ENCODE results near the gene SSBP2. TPM values are rescaled to one million over a fixed set of nuclear protein-coding genes. Genes with fewer than 3 reads are reported as not detected.
"Not testable (repeated sequence)": the region's sequence is repeated elsewhere in the genome, so short reads cannot be mapped to it uniquely, and the experiment has no call there.

SSBP2 gene
- total RNA-seq, 1 donor from 2014 or later = 47.9 TPM

GRCh38 chr5:81606150-81606549, 144.7 kb downstream of the SSBP2 start:
- H3K4me1 Mint-ChIP-seq (ENCODE audit: low read depth) = peaks cover 3% of the 10 kb centered on the region
- no peaks in the 10 kb centered on the region for H3K27me3 Mint-ChIP-seq (ENCODE audit: low read depth)
- H3K9me3 Mint-ChIP-seq (ENCODE audit: low read depth) = peaks cover 3% of the 10 kb centered on the region
- H3K27ac Mint-ChIP-seq (ENCODE audit: unreplicated experiment) = no peak overlapping the region
- H3K4me3 Mint-ChIP-seq (ENCODE audit: unreplicated experiment) = no peak overlapping the region
- DNase-seq (ENCODE audit: low spot score) = no peak
- H3K36me3 Mint-ChIP-seq (ENCODE audit: low read depth) = peaks cover 5% of the 10 kb centered on the region
- no peak for TF ChIP-seq CTCF (IDR thresholded peaks at IDR 0.05)

GRCh38 chr5:81605299-81605698, 145.6 kb downstream of the SSBP2 start:
- DNase-seq (ENCODE audit: low spot score) = no peak
- Mint-ChIP-seq H3K27ac (ENCODE audit: unreplicated experiment) (no peak overlapping the region), H3K9me3 (ENCODE audit: low read depth) (peaks cover 3% of the 10 kb centered on the region), H3K4me1 (ENCODE audit: low read depth) (peaks cover 3% of the 10 kb centered on the region), H3K27me3 (ENCODE audit: low read depth) (no peaks in the 10 kb centered on the region), H3K4me3 (ENCODE audit: unreplicated experiment) (no peak overlapping the region), H3K36me3 (ENCODE audit: low read depth) (peaks cover 4% of the 10 kb centered on the region)
- TF ChIP-seq CTCF (IDR thresholded peaks at IDR 0.05) = no peak

DNA sequence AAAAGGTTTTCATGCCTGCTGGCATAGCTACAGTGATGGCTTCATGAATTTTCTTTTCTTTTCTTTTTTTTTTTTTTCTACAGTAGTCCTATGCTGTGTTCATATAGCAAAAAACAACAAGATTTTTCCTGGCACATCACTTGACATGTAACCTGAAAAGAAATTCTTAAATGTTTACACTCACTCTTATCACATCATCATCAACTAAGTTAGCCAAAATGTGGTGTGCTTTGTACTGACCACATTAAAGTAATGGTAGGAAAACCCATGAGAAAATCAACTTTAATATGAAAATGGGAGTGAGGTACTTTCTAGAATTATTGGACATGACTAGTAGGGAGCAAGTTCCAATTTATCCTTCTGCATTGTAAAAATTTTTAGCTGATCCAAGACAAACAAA, 146.7 kb downstream of the SSBP2 start:
- H3K27ac Mint-ChIP-seq (ENCODE audit: unreplicated experiment) = no peak overlapping the region
- H3K4me3 Mint-ChIP-seq (ENCODE audit: unreplicated experiment) = no peak overlapping the region
- no peak for DNase-seq (ENCODE audit: low spot score)
- peaks cover 3% of the 10 kb centered on the region for H3K36me3 Mint-ChIP-seq (ENCODE audit: low read depth)
- H3K9me3 Mint-ChIP-seq (ENCODE audit: low read depth) = no peaks in the 10 kb centered on the region
- no peaks in the 10 kb centered on the region for H3K27me3 Mint-ChIP-seq (ENCODE audit: low read depth)
- peaks cover 3% of the 10 kb centered on the region for H3K4me1 Mint-ChIP-seq (ENCODE audit: low read depth)
- TF ChIP-seq CTCF (IDR thresholded peaks at IDR 0.05) = no peak

GRCh38 chr5:81601919-81602318, 149.0 kb downstream of the SSBP2 start:
- no peak for DNase-seq (ENCODE audit: low spot score)
- peaks cover 11% of the 10 kb centered on the region for H3K36me3 Mint-ChIP-seq (ENCODE audit: low read depth)
- no peak for TF ChIP-seq CTCF (IDR thresholded peaks at IDR 0.05)
- no peak overlapping the region for H3K4me3 Mint-ChIP-seq (ENCODE audit: unreplicated experiment)
- H3K27ac Mint-ChIP-seq (ENCODE audit: unreplicated experiment) = no peak overlapping the region
- peaks cover 3% of the 10 kb centered on the region for H3K4me1 Mint-ChIP-seq (ENCODE audit: low read depth)
- no peaks in the 10 kb centered on the region for H3K27me3 Mint-ChIP-seq (ENCODE audit: low read depth)
- H3K9me3 Mint-ChIP-seq (ENCODE audit: low read depth) = peaks cover 10% of the 10 kb centered on the region

DNA sequence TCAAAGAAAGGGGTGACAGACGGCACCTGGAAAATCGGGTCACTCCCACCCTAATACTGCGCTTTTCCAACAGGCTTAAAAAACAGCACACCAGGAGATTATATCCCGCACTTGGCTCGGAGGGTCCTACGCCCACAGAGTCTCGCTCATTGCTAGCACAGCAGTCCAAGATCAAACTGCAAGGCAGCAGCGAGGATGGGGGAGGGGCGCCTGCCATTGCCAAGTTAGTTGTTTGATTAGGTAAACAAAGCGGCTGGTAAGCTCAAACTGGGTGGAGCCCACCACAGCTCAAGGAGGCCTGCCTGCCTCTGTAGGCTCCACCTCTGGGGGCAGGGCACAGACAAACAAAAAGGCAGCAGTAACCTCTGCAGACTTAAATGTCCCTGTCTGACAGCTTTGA, 158.8 kb downstream of the SSBP2 start:
- not testable (repeated sequence) for H3K27ac Mint-ChIP-seq (ENCODE audit: unreplicated experiment); H3K36me3 Mint-ChIP-seq (ENCODE audit: low read depth); H3K27me3 Mint-ChIP-seq (ENCODE audit: low read depth); H3K4me3 Mint-ChIP-seq (ENCODE audit: unreplicated experiment); DNase-seq (ENCODE audit: low spot score)
- H3K9me3 Mint-ChIP-seq (ENCODE audit: low read depth) = peaks cover 18% of the 10 kb centered on the region
- peaks cover 16% of the 10 kb centered on the region for H3K4me1 Mint-ChIP-seq (ENCODE audit: low read depth)

GRCh38 chr5:81590498-81591384, 160.2 kb downstream of the SSBP2 start:
- H3K27me3 Mint-ChIP-seq (ENCODE audit: low read depth) = no peaks in the 10 kb centered on the region
- peaks cover 18% of the 10 kb centered on the region for H3K4me1 Mint-ChIP-seq (ENCODE audit: low read depth)
- no peak for DNase-seq (ENCODE audit: low spot score)
- TF ChIP-seq CTCF (IDR thresholded peaks at IDR 0.05) = no peak
- peaks cover 18% of the 10 kb centered on the region for H3K9me3 Mint-ChIP-seq (ENCODE audit: low read depth)
- peaks cover 6% of the 10 kb centered on the region for H3K36me3 Mint-ChIP-seq (ENCODE audit: low read depth)
- no peak overlapping the region for H3K4me3 Mint-ChIP-seq (ENCODE audit: unreplicated experiment)
- no peak overlapping the region for H3K27ac Mint-ChIP-seq (ENCODE audit: unreplicated experiment)

Data from chondrocyte (in vitro differentiated cells).